Uterus (tissue), 4 donors: ENCODE measurements around the gene PRCP. TPM values are rescaled to one million over a fixed set of nuclear protein-coding genes. Genes with fewer than 3 reads are reported as not detected.
A peak's percentile ranks its signal among the peaks of the same experiment; 100 is the strongest.

ENCODE experiments used
- DNase-seq, 2 donors: peaks; one replicate each; pipeline ENCODE4 v3.0.0-alpha.2; 2019 to 2020
- H3K27ac ChIP-seq, 2 donors: fragments of 200-600 bp; sonication (generic); 1 replicate in 1 of 2; 2 replicates in 1 of 2; pipeline ENCODE4 v1.5.1; 2016 to 2018
- H3K27me3 ChIP-seq, 2 donors: fragments of 200-600 bp; sonication (generic); one replicate each; pipeline ENCODE4 v1.5.1; 2018 to 2019; ENCODE audit warnings: control low read depth in 1 of 2
- H3K36me3 ChIP-seq, 2 donors: fragments of 200-600 bp; sonication (generic); one replicate each; pipeline ENCODE4 v1.5.1; 2019; ENCODE audit warnings: control low read depth in 1 of 2
- H3K4me1 ChIP-seq, 2 donors: fragments of 200-600 bp; sonication (generic); one replicate each; pipeline ENCODE4 v1.5.1; 2018 to 2019; ENCODE audit warnings: control low read depth in 1 of 2
- H3K4me3 ChIP-seq, 2 donors: fragments of 200-600 bp; sonication (generic); 1 replicate in 1 of 2; 2 replicates in 1 of 2; pipeline ENCODE4 v1.5.1; 2018 to 2019; ENCODE audit warnings: mild to moderate bottlenecking in 1 of 2
- H3K9me3 ChIP-seq, 2 donors: fragments of 200-600 bp; sonication (generic); one replicate each; pipeline ENCODE4 v1.5.1; 2019; ENCODE audit warnings: control low read depth in 1 of 2
- POLR2A ChIP-seq, 2 donors: fragments of 450-650 bp; IDR thresholded peaks; one replicate each; pipeline ENCODE4 v1.6.1; 2016; ENCODE audit warnings: antibody characterized with exemption in 2 of 2, mild to moderate bottlenecking in 1 of 2, moderate library complexity in 1 of 2
- intact Hi-C: fragments of 100-400 bp; cut with DNase I; formaldehyde crosslinking; loops from one replicate; pipeline ENCODE4 v1.15.1; 2023; ENCODE audit warnings: low total_unique reads
- total RNA-seq, 4 donors: library from RNA; depleted of rRNA in 3 of 4; stranded (reverse); fragments of >200 nt in 3 of 4; gene quantifications; one replicate each; pipeline versions ENCODE4 v1.1.0 to v1.2.4, GENCODE V29; 2014 to 2023
- TF ChIP-seq, protein P1 (sequence below), 4 experiments: fragments of 200-600 bp in 2 of 4; fragments of 450-650 bp in 2 of 4; sonication (generic) in 2 of 4; IDR thresholded peaks; one replicate each; pipeline ENCODE4 v1.5.1; 2016 to 2019; ENCODE audit warnings: antibody characterized with exemption in 4 of 4, mild to moderate bottlenecking in 2 of 4, moderate library complexity in 1 of 4
- donor health status: DM: yes; HTN: yes; CAD: no.

Gene PRCP
- total RNA-seq, 4 donors from 2014 or later, result 59.9 to 206 (median 92.3) TPM

DNA sequence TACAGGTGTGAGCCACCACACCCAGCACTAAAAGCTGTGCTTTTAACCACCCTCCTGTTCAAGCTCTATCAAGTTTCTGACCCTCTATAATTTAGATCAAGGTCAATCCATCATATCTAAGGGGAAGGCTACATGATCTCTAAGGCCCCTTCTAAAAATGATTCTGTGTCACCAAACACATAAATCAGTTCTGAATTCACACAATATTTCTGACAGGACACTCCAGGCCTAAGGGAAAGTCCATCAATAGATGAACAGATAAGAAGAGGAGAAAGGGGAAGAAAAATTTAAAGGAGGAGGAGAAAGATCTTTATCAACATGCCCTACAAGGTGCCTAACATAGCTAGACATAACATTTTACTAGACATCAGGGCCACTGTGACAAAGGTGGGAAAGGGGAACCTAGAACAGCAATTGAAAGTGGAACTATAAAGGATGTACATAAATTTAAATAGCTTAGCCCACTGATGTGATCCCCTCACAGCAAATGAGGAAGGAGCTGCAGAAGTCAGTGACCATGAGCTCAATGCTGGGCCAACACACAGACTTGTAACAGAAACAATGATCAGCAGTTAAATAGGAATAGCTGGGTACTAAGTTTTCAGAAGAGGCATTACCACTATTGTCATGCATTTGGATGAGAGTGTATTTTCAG lies 4.7 kb downstream of the PRCP start:
- H3K4me1 ChIP-seq, result peaks cover 3% of the 10 kb centered on the region in 2 donors
- no peak for DNase-seq
- TF ChIP-seq, protein P1, sequence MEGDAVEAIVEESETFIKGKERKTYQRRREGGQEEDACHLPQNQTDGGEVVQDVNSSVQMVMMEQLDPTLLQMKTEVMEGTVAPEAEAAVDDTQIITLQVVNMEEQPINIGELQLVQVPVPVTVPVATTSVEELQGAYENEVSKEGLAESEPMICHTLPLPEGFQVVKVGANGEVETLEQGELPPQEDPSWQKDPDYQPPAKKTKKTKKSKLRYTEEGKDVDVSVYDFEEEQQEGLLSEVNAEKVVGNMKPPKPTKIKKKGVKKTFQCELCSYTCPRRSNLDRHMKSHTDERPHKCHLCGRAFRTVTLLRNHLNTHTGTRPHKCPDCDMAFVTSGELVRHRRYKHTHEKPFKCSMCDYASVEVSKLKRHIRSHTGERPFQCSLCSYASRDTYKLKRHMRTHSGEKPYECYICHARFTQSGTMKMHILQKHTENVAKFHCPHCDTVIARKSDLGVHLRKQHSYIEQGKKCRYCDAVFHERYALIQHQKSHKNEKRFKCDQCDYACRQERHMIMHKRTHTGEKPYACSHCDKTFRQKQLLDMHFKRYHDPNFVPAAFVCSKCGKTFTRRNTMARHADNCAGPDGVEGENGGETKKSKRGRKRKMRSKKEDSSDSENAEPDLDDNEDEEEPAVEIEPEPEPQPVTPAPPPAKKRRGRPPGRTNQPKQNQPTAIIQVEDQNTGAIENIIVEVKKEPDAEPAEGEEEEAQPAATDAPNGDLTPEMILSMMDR (IDR thresholded peaks at IDR 0.05), result no peak
- no peak for TF ChIP-seq POLR2A (IDR thresholded peaks at IDR 0.05)
- no peak overlapping the region for H3K4me3 ChIP-seq
- intact Hi-C loops, result no loop called here
- H3K36me3 ChIP-seq, result no peaks in the 10 kb centered on the region
- no peaks in the 10 kb centered on the region for H3K27me3 ChIP-seq
- H3K27ac ChIP-seq, result no peak overlapping the region
- H3K9me3 ChIP-seq, result no peaks in the 10 kb centered on the region

GRCh38 chr11:82892611-82893169 lies 7.5 kb downstream of the PRCP start:
- TF ChIP-seq POLR2A (IDR thresholded peaks at IDR 0.05), result no peak
- TF ChIP-seq, protein P1 (IDR thresholded peaks at IDR 0.05), result no peak
- no peaks in the 10 kb centered on the region for H3K27me3 ChIP-seq
- no peak overlapping the region for H3K4me3 ChIP-seq
- DNase-seq, result no peak
- peaks cover 0 to 3% of the 10 kb centered on the region in 2 donors for H3K4me1 ChIP-seq
- intact Hi-C loops, result no loop called here
- no peaks in the 10 kb centered on the region for H3K36me3 ChIP-seq
- no peak overlapping the region for H3K27ac ChIP-seq
- H3K9me3 ChIP-seq, result no peaks in the 10 kb centered on the region

DNA sequence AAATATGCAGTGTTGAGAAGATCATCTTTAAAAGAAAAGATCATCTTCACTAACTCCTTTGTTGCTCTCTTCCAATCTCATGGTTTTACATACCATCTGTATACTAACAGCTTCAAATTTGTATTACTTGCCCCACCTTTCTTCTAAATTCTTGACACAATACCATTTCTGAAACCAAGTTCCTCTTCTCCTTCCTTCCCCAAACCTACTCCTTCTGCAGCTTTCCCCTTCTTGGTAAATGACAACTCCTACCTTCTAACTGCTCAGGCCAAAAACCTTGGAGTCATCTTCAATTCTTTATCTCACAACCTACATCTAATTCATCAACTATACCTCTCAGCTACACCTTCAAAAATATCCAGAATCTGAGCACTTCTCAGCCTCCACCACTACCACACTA lies 9.3 kb downstream of the PRCP start:
- DNase-seq, result no peak
- H3K9me3 ChIP-seq, result no peaks in the 10 kb centered on the region
- no peaks in the 10 kb centered on the region for H3K27me3 ChIP-seq
- intact Hi-C loops, result no loop called here
- TF ChIP-seq, protein P1 (IDR thresholded peaks at IDR 0.05), result no peak
- TF ChIP-seq POLR2A (IDR thresholded peaks at IDR 0.05), result no peak
- peaks cover 0 to 3% of the 10 kb centered on the region in 2 donors for H3K4me1 ChIP-seq
- no peaks in the 10 kb centered on the region for H3K36me3 ChIP-seq
- no peak overlapping the region for H3K4me3 ChIP-seq
- no peak overlapping the region for H3K27ac ChIP-seq

- no peak for TF ChIP-seq POLR2A (IDR thresholded peaks at IDR 0.05)
- TF ChIP-seq, protein P1 (IDR thresholded peaks at IDR 0.05), result no peak
- Histone ChIP-seq H3K27me3 (no peaks in the 10 kb centered on the region), H3K27ac (peak overlapping the region in 1 of 2 donors; percentile 0)
Measured at GRCh38 chr11:82890002-82890341, 10.3 kb downstream of the PRCP start.

GRCh38 chr11:82889133-82890001 lies 10.9 kb downstream of the PRCP start:
- DNase-seq, result no peak
- intact Hi-C loops, result no loop called here
- no peaks in the 10 kb centered on the region for H3K27me3 ChIP-seq
- H3K4me1 ChIP-seq, result peaks cover 0 to under 1% of the 10 kb centered on the region in 2 donors
- H3K9me3 ChIP-seq, result no peaks in the 10 kb centered on the region
- H3K27ac ChIP-seq, result peak overlapping the region in 1 of 2 donors; percentile 0
- H3K36me3 ChIP-seq, result no peaks in the 10 kb centered on the region
- no peak for TF ChIP-seq POLR2A (IDR thresholded peaks at IDR 0.05)
- TF ChIP-seq, protein P1 (IDR thresholded peaks at IDR 0.05), result no peak
- no peak overlapping the region for H3K4me3 ChIP-seq

More at GRCh38 chr11:82890002-82890341, 10.3 kb downstream of the PRCP start:
- DNase-seq, result no peak
- Histone ChIP-seq H3K4me1 (peaks cover 0 to 3% of the 10 kb centered on the region in 2 donors), H3K4me3 (no peak overlapping the region), H3K36me3 (no peaks in the 10 kb centered on the region), H3K9me3 (no peaks in the 10 kb centered on the region)
- intact Hi-C loops, result no loop called here
